ENCODE data around the gene GRIK4. TPM values are rescaled to one million over a fixed set of nuclear protein-coding genes. Genes with fewer than 3 reads are reported as not detected.

Gene GRIK4
- polyA plus RNA-seq, 1 of the 3 experiments (the other 2 are of a cell fraction) = 0.03 TPM

- Histone ChIP-seq H3K9me3 (no peaks in the 10 kb centered on the region), H3K27ac (ENCODE audit: low read depth in 2 of 2, low read length in 1 of 2) (no peak overlapping the region), H3K9ac (no peak overlapping the region), H3K9me2 (no peaks in the 10 kb centered on the region), H3K36me3 (replicated peaks in 1 of 2; ENCODE audit: control insufficient read depth in 1 of 2, insufficient read depth in 2 of 2, low read length in 1 of 2) (no peaks in the 10 kb centered on the region), H2AFZ (ENCODE audit: low read depth) (no peak overlapping the region), H3K79me2 (ENCODE audit: insufficient read depth) (no peaks in the 10 kb centered on the region), H3K4me3 (ENCODE audit: low read depth in 2 of 2, low read length in 1 of 2) (no peak overlapping the region), H3K4me1 (ENCODE audit: control insufficient read depth in 1 of 2, insufficient read depth in 2 of 2, low read depth in 1 of 2, low read length in 1 of 2) (no peaks in the 10 kb centered on the region), H3K4me2 (no peak overlapping the region), H3F3A (replicated peaks; ENCODE audit: insufficient read depth) (no peaks in the 10 kb centered on the region), H4K20me1 (ENCODE audit: insufficient read depth) (no peaks in the 10 kb centered on the region), H3K27me3 (ENCODE audit: insufficient read depth) (no peaks in the 10 kb centered on the region)
- ChIA-PET POLR2A (no interaction called here), CTCF (interaction anchor here (1.2 to 4.4 kb wide), 3 partner anchors 13 to 642 kb away, joined by 3 to 9 read pairs (median 3); no protein-coding TSS in a partner anchor)
- no peak for DNase-seq
- WGBS (ENCODE audit: low lambda C conversion rate) = 48% methylated on average over 10 of the region's 10 CpGs
- TF ChIP-seq CTCF (IDR thresholded peaks at IDR 0.05) (no peak), TEAD4 (IDR thresholded peaks at IDR 0.05; ENCODE audit: borderline replicate concordance, insufficient read depth) (no peak), ZBTB33 (IDR thresholded peaks at IDR 0.05; ENCODE audit: borderline replicate concordance, low read depth) (no peak), SIN3A (IDR thresholded peaks at IDR 0.05; ENCODE audit: borderline replicate concordance, low read depth, low read length) (no peak), RAD21 (IDR thresholded peaks at IDR 0.05; ENCODE audit: low read length) (no peak), RCOR1 (IDR thresholded peaks at IDR 0.05; ENCODE audit: low read length) (no peak), NRF1 (IDR thresholded peaks at IDR 0.05; ENCODE audit: low read depth, low read length) (no peak), PBX3 (IDR thresholded peaks at IDR 0.05) (no peak), SMC3 (IDR thresholded peaks at IDR 0.05; ENCODE audit: low read depth, low read length) (no peak), USF2 (IDR thresholded peaks at IDR 0.05; ENCODE audit: borderline replicate concordance, low read depth, low read length) (no peak), FOSL2 (IDR thresholded peaks at IDR 0.05; ENCODE audit: borderline replicate concordance, low read depth) (no peak)
Observed at GRCh38 chr11:120977266-120978137, 466.0 kb downstream of the GRIK4 start.

Measured in SK-N-SH (cell line).